K562 treated with DMSO at 1 percent for 24 hours (cell line): ENCODE measurements around the gene GPR87. TPM values are rescaled to one million over a fixed set of nuclear protein-coding genes. Genes with fewer than 3 reads are reported as not detected.

Source experiments
- total RNA-seq: library from RNA; unstranded; fragments of 300-600 nt; gene quantifications from 2 replicates; pipeline ENCODE4 v1.2.3, GENCODE V29; 2022; ENCODE audit warnings: low read depth; ENCODE audit not compliant: insufficient read depth

Gene GPR87
- not detected in 2 replicates for total RNA-seq

GRCh38 chr3:151316267-151316991, at the start of gene GPR87:
GPR87 (minus strand) TSS chr3:151316820; CDS start chr3:151300100, 16,720 bp downstream.

GRCh38 chr3:151329363-151329762, 12.7 kb upstream of the GPR87 start, which contains the start of gene P2RY13:
P2RY13 (minus strand) TSS chr3:151329549; CDS start chr3:151329528, 21 bp downstream.

GRCh38 chr3:151278230-151278629, 38.4 kb downstream of the GPR87 start, which contains the start of gene P2RY14:
P2RY14 (minus strand) TSS chr3:151278542; CDS start chr3:151214316, 64,226 bp downstream.

Other genes with a start within 250 kb of the GPR87 start
- 0.03 TPM in 1 of 2 replicates, not detected in the other for gene MED12L, start 231.2 kb downstream of the GPR87 start, total RNA-seq
- gene GPR171, start 113.6 kb downstream of the GPR87 start, total RNA-seq: not detected in 2 replicates
- not detected in 2 replicates for gene P2RY14, start 38.3 kb downstream of the GPR87 start, total RNA-seq
- gene P2RY13, start 12.7 kb upstream of the GPR87 start, total RNA-seq: not detected in 2 replicates
- not detected in 2 replicates for gene P2RY12, start 67.9 kb upstream of the GPR87 start, total RNA-seq
- gene IGSF10, start 144.2 kb upstream of the GPR87 start, total RNA-seq: 0.36 TPM in 1 of 2 replicates, not detected in the other